CD4-positive, alpha-beta T cell treated with Interleukin-6 for 4 hours (primary cell): Measurements from ENCODE around the gene SORCS2.

Source experiments
- DNase-seq: peaks from one replicate; pipeline ENCODE4 v3.0.0-alpha.2; 2020; ENCODE audit warnings: mixed read lengths

SORCS2 gene

GRCh38 chr4:7464259-7464655, 271.9 kb downstream of the SORCS2 start:
- no peak for DNase-seq

DNA sequence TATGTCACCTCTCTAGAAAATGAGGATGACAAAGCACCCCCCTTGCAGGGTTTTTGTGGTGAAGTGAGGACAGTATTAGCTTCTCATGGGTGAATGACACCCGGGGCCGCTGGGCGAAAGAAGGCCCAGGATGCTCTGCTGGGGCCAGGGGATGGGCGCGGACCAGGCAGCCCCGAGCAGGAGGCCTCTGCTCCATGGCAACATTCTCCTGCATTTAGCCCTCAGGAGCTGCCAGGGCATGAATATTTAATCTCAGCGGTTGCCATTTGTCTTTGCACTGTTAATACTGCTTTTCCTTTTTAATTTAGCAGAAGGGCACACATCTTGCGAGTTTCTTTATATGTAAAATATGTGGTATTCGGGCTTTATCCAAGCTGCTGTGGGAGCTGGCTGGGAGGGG, 272.7 kb downstream of the SORCS2 start:
- no peak for DNase-seq

DNA sequence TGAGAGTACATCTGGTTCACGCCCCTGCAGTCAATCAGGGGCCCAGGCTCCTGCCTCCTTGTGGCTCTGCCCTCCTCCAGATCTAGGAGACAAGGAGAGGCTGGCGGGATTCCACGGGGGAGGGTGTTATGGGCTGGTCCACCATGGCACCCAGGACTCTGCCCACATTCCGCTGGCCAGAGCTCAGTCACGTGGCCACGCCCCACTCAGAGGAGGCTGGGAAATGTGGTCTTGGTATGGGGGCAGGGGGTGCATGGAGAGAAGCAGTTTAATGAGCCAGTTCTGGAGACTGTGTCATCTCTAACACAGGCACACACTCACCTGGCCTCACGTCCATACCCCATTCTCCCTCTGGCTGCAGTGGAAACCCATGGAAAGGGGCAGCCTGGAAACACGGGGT, 273.9 kb downstream of the SORCS2 start:
- no peak for DNase-seq

- DNase-seq: no peak
Observed at GRCh38 chr4:7466904-7467303, 274.6 kb downstream of the SORCS2 start.

DNA sequence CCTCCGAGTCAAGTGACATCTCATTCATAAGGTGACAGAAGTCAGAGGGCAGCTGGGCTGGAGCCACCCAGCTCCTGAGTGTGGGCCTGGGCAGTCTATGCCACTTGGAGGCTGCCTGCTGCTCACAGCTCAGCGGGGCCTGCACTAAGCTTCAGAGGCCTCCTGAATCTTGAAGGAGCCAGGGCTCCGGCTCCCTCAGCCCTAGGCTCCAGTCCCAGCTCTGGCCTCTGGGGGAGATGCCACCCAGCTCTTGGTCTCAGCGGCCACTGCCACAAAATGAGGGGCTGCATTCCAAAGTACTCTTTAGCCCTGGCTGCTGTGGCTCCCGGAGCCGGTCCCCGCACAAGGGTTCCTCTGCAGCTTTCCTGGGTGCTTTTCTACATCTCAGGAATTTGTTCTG, 275.1 kb downstream of the SORCS2 start:
- no peak for DNase-seq

GRCh38 chr4:7469023-7469422, 276.7 kb downstream of the SORCS2 start:
- no peak for DNase-seq

DNA sequence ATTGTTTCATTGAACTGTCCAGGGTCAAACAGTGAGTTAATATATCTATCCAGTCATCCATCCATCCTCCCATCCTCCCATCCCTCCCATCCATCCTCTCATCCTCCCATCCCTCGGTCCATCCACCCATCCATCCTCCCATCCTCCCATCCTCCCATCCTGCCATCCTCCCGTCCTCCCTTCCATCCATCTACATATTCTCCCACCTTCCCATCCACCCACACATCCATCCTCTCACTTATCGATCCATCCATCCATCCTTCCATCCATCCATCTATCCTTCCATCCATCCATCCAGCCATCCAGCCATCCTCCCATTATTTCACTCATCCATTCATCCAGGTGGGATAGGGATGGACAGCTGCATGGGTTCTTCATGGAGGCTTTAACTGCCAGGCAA, 277.8 kb downstream of the SORCS2 start:
- DNase-seq: no peak

DNA sequence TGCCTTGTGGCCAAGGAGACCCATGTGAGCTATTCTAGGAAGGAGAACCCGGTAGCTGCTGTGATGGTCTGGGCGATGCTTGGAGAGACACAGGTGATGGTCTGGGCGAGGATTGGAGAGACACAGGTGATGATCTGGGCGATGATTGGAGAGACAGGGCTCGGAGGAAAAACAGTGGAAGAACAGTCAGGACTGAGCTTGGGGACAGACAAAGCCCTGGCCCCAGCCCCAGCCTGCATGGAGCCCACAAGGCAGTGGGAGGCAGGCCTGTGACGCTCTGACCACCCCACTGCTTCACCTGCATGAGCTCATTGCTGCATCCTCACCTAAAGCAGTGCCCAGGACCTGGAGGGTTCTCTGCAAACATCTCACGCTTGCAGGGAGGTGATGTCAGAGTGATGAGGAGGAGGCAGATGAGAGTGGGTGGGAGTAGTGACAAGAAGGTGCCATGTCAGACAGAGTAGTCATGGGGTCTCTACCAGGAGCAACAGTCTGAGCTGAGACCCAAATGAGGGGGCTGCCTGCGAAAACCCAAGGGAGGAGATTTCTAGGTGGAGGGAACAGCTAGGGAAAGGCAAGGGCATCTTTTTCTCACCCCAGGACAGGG, 278.3 kb downstream of the SORCS2 start:
- DNase-seq: no peak

DNA sequence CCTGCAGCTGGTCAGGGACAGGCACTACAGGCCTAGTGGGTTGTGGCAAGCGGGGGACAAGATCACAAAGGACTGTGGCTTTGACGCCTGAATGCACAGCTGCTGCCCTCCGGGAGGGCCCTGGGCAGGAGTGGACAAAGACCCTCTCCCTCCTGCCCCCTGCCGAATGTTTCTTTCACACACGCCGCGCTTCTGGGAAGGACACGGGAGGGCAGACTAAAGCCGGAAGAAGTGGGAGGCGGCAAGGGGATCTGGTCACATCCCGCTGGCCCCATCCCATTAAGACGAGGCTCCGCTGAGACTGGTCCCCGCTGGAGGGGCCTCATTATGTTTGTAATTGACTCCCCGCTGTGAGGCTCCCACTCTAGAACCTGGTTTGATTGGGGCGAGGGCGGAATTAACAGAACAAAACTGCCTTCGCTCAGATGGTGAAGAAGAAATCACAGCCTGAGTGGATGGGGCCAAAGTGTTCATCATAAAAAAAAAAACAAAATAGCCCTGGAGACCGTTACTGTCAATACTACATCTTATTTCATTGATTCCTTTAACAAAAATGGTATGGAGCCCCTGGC, 280.2 kb downstream of the SORCS2 start:
- no peak for DNase-seq

DNA sequence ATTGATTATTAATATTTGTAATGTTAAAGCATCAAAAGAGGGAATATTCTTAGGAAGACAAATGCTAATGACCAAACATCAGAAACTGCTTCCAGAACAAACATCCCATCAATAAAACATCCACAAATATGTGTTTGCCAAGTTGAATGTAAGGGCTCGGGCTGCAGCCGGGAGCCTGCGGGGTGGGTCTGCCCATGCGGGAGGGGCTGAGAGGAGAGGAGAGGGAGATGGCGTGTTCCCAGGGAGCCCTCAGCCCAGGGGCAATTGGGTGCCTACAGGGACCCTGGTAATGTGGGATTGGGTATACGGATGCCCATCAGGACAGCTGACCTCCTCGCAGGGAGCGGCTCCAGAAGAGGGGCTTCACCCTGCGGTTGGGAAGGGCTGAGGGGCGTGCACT, 280.7 kb downstream of the SORCS2 start:
- no peak for DNase-seq

DNA sequence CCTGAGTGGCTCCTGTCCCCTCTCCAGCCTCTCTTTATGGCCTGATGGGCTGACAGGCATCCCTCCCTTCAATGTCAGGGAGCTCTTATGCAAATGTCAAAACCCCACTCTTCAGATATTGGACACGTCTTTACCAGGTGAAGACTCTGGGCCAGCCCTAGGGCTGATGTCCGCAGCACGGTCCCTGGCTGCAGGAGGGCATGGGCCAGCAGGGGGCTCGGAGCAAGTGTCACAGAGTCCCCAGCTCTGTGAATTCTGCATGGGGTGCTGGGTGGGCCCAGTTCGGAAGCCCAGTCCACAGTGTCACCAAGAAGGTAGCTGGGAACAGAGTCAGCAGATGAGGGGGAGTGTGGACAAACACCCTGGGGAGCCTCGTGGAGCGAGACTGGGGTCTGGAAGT, 282.0 kb downstream of the SORCS2 start:
- no peak for DNase-seq

- no peak for DNase-seq
Observed at GRCh38 chr4:7475207-7475606, 282.9 kb downstream of the SORCS2 start.

GRCh38 chr4:7476820-7477219, 284.5 kb downstream of the SORCS2 start:
- DNase-seq: no peak

- no peak for DNase-seq
Observed at GRCh38 chr4:7477695-7478094, 285.4 kb downstream of the SORCS2 start.

GRCh38 chr4:7478665-7479064, 286.3 kb downstream of the SORCS2 start:
- DNase-seq: no peak

- no peak for DNase-seq
Observed at GRCh38 chr4:7480423-7480822, 288.1 kb downstream of the SORCS2 start.

DNA sequence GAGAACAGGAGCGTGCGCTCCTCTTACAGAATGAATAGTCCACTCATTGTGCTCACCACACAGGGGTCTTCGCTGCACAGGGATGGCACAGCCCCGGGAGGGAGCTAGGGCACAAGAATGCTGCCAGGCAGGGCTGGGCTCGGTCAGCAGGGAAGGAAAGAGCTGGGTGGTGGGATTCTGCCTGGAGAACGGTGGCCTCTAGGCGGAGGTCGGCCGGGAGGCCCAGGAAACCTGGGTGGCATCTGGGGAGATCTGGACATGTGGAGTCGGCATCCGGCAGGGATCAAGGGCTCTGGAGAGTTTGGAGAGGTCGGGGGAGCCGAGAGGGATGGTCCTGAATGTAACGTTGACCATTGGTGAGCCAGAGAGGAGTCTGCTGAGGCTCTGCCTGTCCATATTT, 288.9 kb downstream of the SORCS2 start:
- no peak for DNase-seq

DNA sequence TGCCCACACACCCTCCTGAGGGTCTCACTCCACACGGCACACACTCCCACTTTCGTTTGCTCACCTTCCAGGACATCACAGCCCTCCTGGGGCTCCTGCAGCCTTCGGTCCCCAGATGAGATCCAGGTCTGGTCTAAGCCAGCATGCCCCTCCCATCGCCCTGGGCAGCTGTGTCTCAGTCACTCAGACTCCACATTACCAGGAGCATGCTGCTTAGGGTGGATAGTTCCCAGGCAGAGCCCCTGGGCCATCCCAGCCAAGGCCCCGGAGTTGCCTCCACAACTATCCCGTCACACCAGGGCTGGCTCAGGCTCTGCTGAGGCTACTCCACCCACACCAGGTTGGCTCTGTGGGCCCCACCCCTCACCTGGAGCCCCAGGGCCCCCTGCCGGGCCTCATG, 292.8 kb downstream of the SORCS2 start:
- DNase-seq: no peak

GRCh38 chr4:7486101-7486500, 293.8 kb downstream of the SORCS2 start:
- no peak for DNase-seq

- no peak for DNase-seq
Observed at GRCh38 chr4:7487502-7487901, 295.2 kb downstream of the SORCS2 start.

- DNase-seq: no peak
Observed at GRCh38 chr4:7487998-7488671, 295.8 kb downstream of the SORCS2 start.

GRCh38 chr4:7491915-7492314, 299.6 kb downstream of the SORCS2 start:
- DNase-seq: no peak

- no peak for DNase-seq
Observed at GRCh38 chr4:7498446-7499200, 306.3 kb downstream of the SORCS2 start.

DNA sequence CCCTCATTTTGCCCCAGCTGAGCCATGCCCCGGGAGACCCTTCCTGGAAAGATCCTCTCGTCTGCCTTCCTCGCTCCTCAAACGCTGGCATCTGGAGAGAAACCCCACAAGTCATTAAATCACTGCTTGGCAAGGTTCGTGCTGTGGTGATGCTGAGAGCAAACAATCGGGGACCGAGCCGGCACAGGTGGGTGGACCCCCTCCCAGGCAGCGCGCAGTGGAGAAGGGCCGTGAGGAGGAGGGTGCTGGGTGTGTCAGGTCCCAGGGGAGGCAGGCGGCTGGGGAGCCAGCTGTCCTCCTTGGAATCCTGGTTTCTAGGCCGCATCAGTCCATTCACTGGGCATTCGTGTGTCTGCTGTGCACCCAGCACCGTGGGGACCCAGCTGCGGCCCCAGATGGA, 307.3 kb downstream of the SORCS2 start:
- DNase-seq: no peak
